ENCODE results near the gene ACSF3.
"Not testable (repeated sequence)": the region's sequence is repeated elsewhere in the genome, so short reads cannot be mapped to it uniquely, and the experiment has no call there.

Gene ACSF3

DNA sequence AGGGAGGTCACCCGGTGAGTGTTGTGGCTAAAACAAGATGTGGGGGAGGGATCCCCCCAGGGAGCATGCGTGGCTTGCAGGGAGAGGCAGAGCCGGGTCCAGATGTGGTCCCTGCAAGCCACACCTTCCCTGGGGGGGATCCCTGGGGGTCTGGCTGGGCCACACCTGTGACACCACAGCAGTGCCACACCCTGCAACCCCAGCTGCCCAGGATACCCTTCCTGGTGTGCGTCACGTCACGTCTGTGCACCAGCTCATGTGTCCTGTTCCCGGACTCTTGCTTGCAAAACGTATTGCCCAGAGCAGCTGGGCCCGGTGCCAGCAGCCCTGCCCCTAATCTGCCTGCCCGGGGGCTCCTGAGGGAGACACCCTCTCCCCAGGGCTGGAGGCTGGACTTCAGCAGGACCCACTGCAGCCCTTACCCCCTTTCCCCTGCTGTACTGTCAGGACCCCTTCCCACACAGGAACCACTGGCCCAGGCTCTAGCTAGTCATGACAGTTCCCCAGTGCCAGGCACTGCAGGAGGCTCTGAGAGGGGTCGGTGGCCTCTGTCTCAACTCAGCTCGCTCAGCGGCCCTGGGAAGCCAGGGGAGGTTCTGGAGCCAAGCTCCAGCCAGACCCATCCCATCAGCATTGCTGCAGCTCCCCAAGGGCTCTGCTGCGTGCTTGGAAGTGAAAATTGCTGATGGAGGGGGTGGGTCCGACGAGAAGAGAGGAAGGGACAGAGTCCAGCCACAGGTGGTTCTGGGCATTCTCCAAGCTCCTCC, 25.8 kb upstream of the ACSF3 start:
- no peak for DNase-seq (ENCODE audit: low read depth)
- TF ChIP-seq, protein P1, sequence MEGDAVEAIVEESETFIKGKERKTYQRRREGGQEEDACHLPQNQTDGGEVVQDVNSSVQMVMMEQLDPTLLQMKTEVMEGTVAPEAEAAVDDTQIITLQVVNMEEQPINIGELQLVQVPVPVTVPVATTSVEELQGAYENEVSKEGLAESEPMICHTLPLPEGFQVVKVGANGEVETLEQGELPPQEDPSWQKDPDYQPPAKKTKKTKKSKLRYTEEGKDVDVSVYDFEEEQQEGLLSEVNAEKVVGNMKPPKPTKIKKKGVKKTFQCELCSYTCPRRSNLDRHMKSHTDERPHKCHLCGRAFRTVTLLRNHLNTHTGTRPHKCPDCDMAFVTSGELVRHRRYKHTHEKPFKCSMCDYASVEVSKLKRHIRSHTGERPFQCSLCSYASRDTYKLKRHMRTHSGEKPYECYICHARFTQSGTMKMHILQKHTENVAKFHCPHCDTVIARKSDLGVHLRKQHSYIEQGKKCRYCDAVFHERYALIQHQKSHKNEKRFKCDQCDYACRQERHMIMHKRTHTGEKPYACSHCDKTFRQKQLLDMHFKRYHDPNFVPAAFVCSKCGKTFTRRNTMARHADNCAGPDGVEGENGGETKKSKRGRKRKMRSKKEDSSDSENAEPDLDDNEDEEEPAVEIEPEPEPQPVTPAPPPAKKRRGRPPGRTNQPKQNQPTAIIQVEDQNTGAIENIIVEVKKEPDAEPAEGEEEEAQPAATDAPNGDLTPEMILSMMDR (conservative IDR thresholded peaks at IDR 0.05; ENCODE audit: control insufficient read depth, insufficient read depth, low read depth, low read length), result no peak

DNA sequence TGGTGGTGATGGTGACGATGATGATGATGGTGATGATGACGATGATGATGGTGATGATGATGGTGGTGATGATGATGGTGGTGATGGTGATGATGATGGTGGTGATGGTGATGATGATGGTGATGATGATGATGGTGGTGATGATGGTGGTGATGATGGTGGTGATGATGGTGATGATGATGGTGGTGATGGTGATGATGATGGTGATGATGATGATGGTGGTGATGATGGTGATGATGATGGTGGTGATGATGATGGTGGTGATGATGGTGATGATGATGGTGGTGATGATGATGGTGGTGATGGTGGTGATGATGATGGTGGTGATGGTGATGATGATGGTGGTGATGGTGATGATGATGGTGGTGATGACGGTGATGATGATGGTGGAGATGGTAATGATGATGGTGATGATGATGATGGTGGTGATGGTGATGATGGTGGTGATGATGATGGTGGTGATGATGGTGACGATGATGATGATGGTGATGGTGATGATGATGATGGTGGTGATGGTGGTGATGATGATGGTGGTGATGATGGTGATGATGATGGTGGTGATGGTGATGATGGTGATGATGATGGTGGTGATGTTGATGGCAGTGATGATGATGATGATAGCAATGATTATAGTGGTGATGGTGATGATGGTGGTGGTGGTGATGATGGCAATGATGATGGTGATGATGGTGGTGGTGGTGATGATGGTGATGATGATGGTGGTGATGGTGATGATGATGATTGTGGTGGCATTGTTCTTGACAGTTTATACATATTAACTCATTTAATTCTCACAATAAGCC, 24.6 kb upstream of the ACSF3 start:
- not testable (repeated sequence) for H3K4me3 ChIP-seq (ENCODE audit: control insufficient read depth, low read depth, low read length); DNase-seq (ENCODE audit: low read depth)

More for the DNA sequence above, 25.8 kb upstream of the ACSF3 start:
- no peak overlapping the region for H3K4me3 ChIP-seq (ENCODE audit: control insufficient read depth, low read depth, low read length)

DNA sequence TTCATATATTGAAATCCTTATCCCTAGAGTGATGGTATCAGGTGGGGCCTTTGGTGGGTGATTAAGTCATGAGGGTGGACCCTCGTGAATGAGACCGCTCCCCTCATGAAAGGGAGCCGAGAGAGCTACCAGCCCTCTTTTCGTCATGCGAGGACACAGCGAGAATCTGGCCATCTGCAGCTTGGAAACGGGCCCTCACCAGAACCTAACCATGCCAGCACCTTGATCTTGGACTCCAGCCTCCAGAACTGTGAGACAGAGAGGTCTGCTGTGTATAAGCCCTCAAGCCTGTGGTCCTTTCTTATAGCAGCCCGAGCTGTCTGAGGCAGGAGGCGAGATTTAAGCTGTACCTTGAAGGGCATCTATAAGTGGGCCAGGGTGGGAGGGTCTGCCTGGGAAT, 23.7 kb upstream of the ACSF3 start:
- TF ChIP-seq, protein P1 (conservative IDR thresholded peaks at IDR 0.05; ENCODE audit: control insufficient read depth, insufficient read depth, low read depth, low read length), result no peak
- DNase-seq (ENCODE audit: low read depth), result no peak
- H3K4me3 ChIP-seq (ENCODE audit: control insufficient read depth, low read depth, low read length), result no peak overlapping the region

DNA sequence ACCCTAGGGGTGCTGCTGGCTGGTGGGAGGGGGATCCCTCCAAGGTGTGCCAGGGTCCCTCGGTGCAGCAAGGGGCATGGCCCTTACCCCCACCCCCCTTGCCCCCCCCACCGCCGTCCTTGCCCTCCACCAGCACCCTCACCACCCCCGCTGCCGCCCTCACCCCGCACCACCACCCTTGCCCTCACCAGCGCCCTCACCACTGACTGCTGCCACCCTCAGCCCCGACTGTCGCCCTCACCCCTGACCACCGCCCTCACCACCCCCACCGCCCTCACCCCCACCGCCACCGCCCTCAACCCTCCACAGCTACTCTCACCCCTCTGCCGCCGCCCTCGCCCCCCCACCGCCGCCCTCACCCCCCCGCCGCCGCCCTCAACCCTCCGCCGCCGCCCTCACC, 23.1 kb upstream of the ACSF3 start:
- no peak overlapping the region for H3K4me3 ChIP-seq (ENCODE audit: control insufficient read depth, low read depth, low read length)
- DNase-seq (ENCODE audit: low read depth), result no peak
- TF ChIP-seq, protein P1 (conservative IDR thresholded peaks at IDR 0.05; ENCODE audit: control insufficient read depth, insufficient read depth, low read depth, low read length), result no peak

DNA sequence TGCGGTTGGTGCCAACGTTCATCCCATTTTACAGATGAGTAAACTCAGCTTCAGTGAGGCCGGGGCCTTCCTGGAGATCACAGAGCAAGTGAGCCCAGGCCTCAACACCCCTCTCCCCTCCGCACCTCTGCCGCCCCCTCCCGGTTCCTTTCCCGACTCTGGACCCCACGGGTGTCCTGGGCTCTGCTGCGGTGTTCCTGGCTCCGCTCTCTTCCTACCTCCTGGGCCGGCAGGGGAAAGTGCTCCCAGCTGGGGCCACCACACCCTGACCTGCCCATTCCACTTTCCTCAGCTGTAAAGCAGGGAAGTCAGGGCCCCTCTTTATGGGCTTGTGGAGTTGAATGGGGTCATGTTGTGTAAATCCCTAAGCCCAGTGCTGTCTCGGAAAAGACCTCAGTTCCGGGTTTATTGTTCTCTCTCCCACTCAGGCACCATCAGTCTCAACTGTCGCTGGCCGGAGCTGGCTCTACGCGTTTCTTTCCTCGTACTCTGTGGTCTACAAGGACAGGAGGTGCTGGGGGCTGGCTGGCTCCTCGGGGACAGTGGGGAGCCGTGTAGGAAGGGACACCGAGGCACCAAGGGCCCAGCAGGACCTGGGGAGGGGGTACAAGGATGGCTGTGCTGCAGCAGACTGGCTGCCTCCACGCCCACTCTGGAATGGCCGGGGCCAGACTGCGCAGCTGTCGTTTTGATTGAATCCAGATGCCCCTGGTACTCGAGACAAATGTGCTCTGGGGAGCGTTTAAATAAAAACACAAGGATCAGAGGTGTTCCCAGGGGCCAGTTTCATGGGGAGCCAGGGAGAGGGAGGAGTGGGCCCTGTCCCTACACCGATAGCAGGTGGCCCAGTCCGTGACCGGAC, 21.7 kb upstream of the ACSF3 start:
- peak; percentile 46 for DNase-seq (ENCODE audit: low read depth)
- H3K4me3 ChIP-seq (ENCODE audit: control insufficient read depth, low read depth, low read length), result no peak overlapping the region
- TF ChIP-seq, protein P1 (conservative IDR thresholded peaks at IDR 0.05; ENCODE audit: control insufficient read depth, insufficient read depth, low read depth, low read length), result no peak

DNA sequence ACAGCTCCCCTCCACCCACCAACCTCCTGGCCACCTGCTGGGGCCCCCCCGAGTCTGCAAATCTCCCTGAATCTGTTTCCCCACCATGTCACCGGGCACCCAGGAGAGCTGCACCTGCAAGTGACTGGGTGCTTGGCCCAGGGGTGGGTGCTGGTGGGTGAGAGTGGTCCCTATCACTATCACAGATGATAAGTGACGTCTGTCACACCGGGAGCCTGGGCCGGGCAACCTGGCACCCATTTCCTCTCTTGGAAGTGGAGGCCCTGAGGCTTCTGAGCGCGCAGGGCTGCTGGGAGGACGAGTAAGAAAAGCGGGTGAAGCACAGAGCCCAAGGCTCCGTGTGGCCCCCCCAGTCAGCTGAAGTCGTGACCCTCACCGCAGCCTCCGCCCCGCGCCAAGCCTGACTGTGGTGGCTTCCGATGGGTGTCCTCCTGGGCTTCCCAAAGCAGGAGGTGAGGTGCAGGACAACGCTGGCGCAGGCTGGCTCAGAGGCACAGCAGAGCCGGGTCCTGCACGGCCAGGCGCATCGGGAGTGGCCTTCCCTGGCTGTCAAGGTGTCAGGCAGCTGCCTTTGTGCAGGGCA, 21.0 kb upstream of the ACSF3 start:
- TF ChIP-seq, protein P1 (conservative IDR thresholded peaks at IDR 0.05; ENCODE audit: control insufficient read depth, insufficient read depth, low read depth, low read length), result no peak
- H3K4me3 ChIP-seq (ENCODE audit: control insufficient read depth, low read depth, low read length), result no peak overlapping the region
- DNase-seq (ENCODE audit: low read depth), result no peak

Measured in fibroblast of mammary gland (primary cell).